K562 (cell line): Measurements from ENCODE around the gene DNAJC6. TPM values are rescaled to one million over a fixed set of nuclear protein-coding genes. Genes with fewer than 3 reads are reported as not detected.

Experiments
- ARID1B ChIP-seq: fragments of 450-650 bp; IDR thresholded peaks from 2 replicates; pipeline ENCODE4 v1.6.1; 2016; ENCODE audit warnings: antibody characterized with exemption, mild to moderate bottlenecking, inconsistent platforms
- ARID2 ChIP-seq: fragments of 450-650 bp; IDR thresholded peaks from 2 replicates; pipeline ENCODE4 v1.6.1; 2017; ENCODE audit warnings: antibody characterized with exemption, mild to moderate bottlenecking
- E2F5 ChIP-seq: sonication (generic); formaldehyde crosslinking; IDR thresholded peaks from 2 replicates; pipeline ENCODE4 v1.8.0; 2022; ENCODE audit warnings: mild to moderate bottlenecking, missing genetic modification reagents
- NEUROD1 ChIP-seq: fragments of 150-350 bp; IDR thresholded peaks from 2 replicates; pipeline ENCODE4 v1.6.1; 2014; ENCODE audit warnings: borderline replicate concordance, low read length, low read depth; ENCODE audit not compliant: partially characterized antibody
- POLR3G ChIP-seq: IDR thresholded peaks from 2 replicates; pipeline ENCODE4 v1.6.1; 2011; ENCODE audit not compliant: insufficient read length, insufficient replicate concordance; ENCODE audit errors: extremely low read depth
- RBBP5 ChIP-seq: fragments of 200-600 bp; sonication (generic); IDR thresholded peaks from 2 replicates; pipeline ENCODE4 v1.6.1; 2012; ENCODE audit warnings: borderline replicate concordance, mild to moderate bottlenecking, low read length, control low read depth, inconsistent platforms; ENCODE audit not compliant: insufficient read depth, poor library complexity, severe bottlenecking
- RBM15 ChIP-seq: fragments of 200-400 bp; formaldehyde crosslinking; IDR thresholded peaks from 2 replicates; pipeline ENCODE4 v1.6.1; 2018; ENCODE audit warnings: mild to moderate bottlenecking, low read length, moderate library complexity; ENCODE audit not compliant: insufficient read depth
- RBM39 ChIP-seq: fragments of 200-400 bp; formaldehyde crosslinking; optimal IDR thresholded peaks from 2 replicates; pipeline ENCODE3; 2018; ENCODE audit warnings: low read depth, low read length
- SMARCC2 ChIP-seq: fragments of 450-650 bp; IDR thresholded peaks from 2 replicates; pipeline ENCODE4 v1.6.1; 2017; ENCODE audit warnings: antibody characterized with exemption, moderate library complexity, mild to moderate bottlenecking, low read depth
- TSC22D4 ChIP-seq: fragments of 450-650 bp; IDR thresholded peaks from 2 replicates; pipeline ENCODE4 v1.6.1; 2016; ENCODE audit warnings: missing genetic modification characterization, missing biosample characterization, control low read depth
- YY1 ChIP-seq, 3 experiments: IDR thresholded peaks; 2 replicates each; pipeline ENCODE4 v1.6.1; 2011; ENCODE audit warnings: low read length in 2 of 3, mild to moderate bottlenecking in 2 of 3, moderate library complexity in 2 of 3, borderline replicate concordance in 1 of 3, control low read depth in 1 of 3, low read depth in 1 of 3; ENCODE audit not compliant: insufficient read depth in 3 of 3, insufficient replicate concordance in 2 of 3, control insufficient read depth in 1 of 3, insufficient read length in 1 of 3; ENCODE audit errors: extremely low read depth in 1 of 3
- ZFP36 ChIP-seq: fragments of 150-350 bp; IDR thresholded peaks from 2 replicates; pipeline ENCODE4 v1.6.1; 2018; ENCODE audit warnings: low read length, low read depth; ENCODE audit not compliant: partially characterized antibody
- ZNF311 ChIP-seq: fragments of 250-450 bp; sonication (Bioruptor Pico); IDR thresholded peaks from 2 replicates; pipeline ENCODE4 v1.4.0; 2020; ENCODE audit warnings: mild to moderate bottlenecking, moderate library complexity
- polyA plus RNA-seq, 8 experiments: library from polyadenylated mRNA; depleted of rRNA in 4 of 8; stranded (reverse) in 5 of 8; unstranded in 3 of 8; fragments of >200 nt; fragmentation: Nextera tagmentation in 2 of 8; fragmentation: Illumina TruSeq in 1 of 8; extraction: Ambion mirVana in 2 of 8; extraction: Trizol in 1 of 8; gene quantifications; 2 replicates each; pipeline versions ENCODE4 v1.2.1 to v1.2.3, GENCODE V29; 2011 to 2014; ENCODE audit warnings: inconsistent platforms in 1 of 8, missing spikeins in 1 of 8
- total RNA-seq, 7 experiments: library from RNA; depleted of rRNA in 6 of 7; stranded (reverse); fragments of >200 nt in 6 of 7; fragmentation: Illumina TruSeq in 2 of 7; extraction: Trizol in 2 of 7; gene quantifications; 2 replicates each; pipeline versions ENCODE4 v1.2.1 to v1.2.3, GENCODE V29; 2011 to 2021; ENCODE audit warnings: low replicate concordance in 1 of 7
- TF ChIP-seq, protein P1 (sequence below): sonication (generic); formaldehyde crosslinking; IDR thresholded peaks from 2 replicates; pipeline ENCODE4 v1.8.0; 2022; ENCODE audit warnings: mild to moderate bottlenecking, missing genetic modification reagents
- TF ChIP-seq, protein P2 (sequence below): fragments of 450-650 bp; formaldehyde crosslinking; conservative IDR thresholded peaks from 2 replicates; pipeline ENCODE4 v1.4.0; 2022; ENCODE audit warnings: mild to moderate bottlenecking, missing genetic modification characterization
- TF ChIP-seq, protein P3 (sequence below): fragments of 250-450 bp; sonication (Bioruptor Pico); IDR thresholded peaks from 2 replicates; pipeline ENCODE4 v1.9.0; 2021; ENCODE audit warnings: mild to moderate bottlenecking, inconsistent platforms

DNAJC6 gene
- total and polyA plus RNA-seq, 9 of the 15 experiments (the other 6 are each of a cell fraction or from before 2014, with no cell fraction given) = 6.7 to 78.7 (median 28.0) TPM

DNA sequence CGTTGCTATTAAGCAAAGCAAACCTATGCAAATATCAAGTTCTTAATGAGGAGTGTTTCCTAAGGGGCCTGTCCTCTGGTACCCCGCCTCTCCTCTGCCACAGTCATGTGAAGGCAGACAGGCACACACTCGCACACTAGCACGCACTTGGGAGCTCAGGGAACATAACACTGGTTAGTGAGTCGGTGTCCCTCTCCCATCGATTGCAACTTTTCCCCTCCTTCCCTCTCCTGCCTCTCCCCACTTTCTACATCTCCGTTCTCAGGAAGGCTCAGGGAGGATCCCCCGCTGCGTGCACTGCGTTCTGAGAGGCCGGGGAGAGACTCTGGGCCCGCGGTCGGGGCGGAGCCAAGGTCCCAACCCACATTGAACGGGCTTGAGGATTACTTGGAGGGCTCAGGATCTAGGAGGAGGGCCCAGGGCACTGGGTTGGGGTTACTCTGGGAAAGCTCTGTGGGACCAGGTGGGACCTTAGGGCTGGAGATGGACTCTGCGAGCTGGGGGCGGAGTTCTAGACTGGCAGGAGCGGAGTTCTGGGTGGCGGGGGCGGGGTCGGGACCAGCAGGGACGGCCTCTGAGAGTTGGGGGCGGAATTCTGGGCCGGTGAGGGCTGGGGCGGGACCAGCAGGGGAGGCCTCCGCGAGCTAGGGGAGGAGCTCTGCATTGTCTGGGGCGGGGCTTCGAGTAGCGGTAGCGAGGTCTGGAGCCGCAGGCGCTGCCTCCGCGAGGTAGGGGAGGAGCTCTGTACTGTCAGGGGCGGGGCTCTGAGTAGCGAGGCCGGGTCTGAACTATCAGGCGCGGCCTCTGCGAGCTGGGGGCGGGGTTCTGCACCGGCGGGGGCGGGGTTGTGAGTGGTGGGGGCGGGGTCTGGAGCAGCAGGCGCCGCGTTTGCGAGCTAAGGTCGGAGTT, 110.6 kb downstream of the DNAJC6 start (continued):
- TF ChIP-seq YY1 (IDR thresholded peaks at IDR 0.05; ENCODE audit: borderline replicate concordance in 1 of 3, control insufficient read depth in 1 of 3, extremely low read depth in 1 of 3, insufficient read depth in 3 of 3, insufficient read length in 1 of 3, insufficient replicate concordance in 2 of 3, low read depth in 1 of 3, low read length in 2 of 3) = peak in 1 of 3 experiments; percentile 7
- no peak for TF ChIP-seq ZNF311 (CRISPR knock-in tag)
- no peak for TF ChIP-seq ZFP36
- no peak for TF ChIP-seq TSC22D4 (tag)
- TF ChIP-seq, protein P1, sequence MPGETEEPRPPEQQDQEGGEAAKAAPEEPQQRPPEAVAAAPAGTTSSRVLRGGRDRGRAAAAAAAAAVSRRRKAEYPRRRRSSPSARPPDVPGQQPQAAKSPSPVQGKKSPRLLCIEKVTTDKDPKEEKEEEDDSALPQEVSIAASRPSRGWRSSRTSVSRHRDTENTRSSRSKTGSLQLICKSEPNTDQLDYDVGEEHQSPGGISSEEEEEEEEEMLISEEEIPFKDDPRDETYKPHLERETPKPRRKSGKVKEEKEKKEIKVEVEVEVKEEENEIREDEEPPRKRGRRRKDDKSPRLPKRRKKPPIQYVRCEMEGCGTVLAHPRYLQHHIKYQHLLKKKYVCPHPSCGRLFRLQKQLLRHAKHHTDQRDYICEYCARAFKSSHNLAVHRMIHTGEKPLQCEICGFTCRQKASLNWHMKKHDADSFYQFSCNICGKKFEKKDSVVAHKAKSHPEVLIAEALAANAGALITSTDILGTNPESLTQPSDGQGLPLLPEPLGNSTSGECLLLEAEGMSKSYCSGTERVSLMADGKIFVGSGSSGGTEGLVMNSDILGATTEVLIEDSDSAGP = no peak
- TF ChIP-seq POLR3G = no peak
- TF ChIP-seq, protein P2, sequence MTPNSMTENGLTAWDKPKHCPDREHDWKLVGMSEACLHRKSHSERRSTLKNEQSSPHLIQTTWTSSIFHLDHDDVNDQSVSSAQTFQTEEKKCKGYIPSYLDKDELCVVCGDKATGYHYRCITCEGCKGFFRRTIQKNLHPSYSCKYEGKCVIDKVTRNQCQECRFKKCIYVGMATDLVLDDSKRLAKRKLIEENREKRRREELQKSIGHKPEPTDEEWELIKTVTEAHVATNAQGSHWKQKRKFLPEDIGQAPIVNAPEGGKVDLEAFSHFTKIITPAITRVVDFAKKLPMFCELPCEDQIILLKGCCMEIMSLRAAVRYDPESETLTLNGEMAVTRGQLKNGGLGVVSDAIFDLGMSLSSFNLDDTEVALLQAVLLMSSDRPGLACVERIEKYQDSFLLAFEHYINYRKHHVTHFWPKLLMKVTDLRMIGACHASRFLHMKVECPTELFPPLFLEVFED (CRISPR knock-in tag) = no peak
- TF ChIP-seq NEUROD1 = peak; percentile 37
- TF ChIP-seq RBM15 = no peak
- no peak for TF ChIP-seq ARID2
- TF ChIP-seq, protein P3, sequence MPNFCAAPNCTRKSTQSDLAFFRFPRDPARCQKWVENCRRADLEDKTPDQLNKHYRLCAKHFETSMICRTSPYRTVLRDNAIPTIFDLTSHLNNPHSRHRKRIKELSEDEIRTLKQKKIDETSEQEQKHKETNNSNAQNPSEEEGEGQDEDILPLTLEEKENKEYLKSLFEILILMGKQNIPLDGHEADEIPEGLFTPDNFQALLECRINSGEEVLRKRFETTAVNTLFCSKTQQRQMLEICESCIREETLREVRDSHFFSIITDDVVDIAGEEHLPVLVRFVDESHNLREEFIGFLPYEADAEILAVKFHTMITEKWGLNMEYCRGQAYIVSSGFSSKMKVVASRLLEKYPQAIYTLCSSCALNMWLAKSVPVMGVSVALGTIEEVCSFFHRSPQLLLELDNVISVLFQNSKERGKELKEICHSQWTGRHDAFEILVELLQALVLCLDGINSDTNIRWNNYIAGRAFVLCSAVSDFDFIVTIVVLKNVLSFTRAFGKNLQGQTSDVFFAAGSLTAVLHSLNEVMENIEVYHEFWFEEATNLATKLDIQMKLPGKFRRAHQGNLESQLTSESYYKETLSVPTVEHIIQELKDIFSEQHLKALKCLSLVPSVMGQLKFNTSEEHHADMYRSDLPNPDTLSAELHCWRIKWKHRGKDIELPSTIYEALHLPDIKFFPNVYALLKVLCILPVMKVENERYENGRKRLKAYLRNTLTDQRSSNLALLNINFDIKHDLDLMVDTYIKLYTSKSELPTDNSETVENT (CRISPR knock-in tag) = 0 out of 2 replicates have a peak, but pooled peaks have one; percentile 6
- TF ChIP-seq RBBP5 = no peak
- no peak for TF ChIP-seq RBM39
- TF ChIP-seq SMARCC2 = no peak
- 0 out of 2 replicates have a peak, but pooled peaks have one; percentile 37 for TF ChIP-seq ARID1B
- TF ChIP-seq E2F5 = no peak
